ENCODE results near the gene CENPW. TPM values are rescaled to one million over a fixed set of nuclear protein-coding genes. Genes with fewer than 3 reads are reported as not detected.

CENPW gene
- polyA plus RNA-seq, 3 donors: 22.1 to 35.0 (median 29.9) TPM

DNA sequence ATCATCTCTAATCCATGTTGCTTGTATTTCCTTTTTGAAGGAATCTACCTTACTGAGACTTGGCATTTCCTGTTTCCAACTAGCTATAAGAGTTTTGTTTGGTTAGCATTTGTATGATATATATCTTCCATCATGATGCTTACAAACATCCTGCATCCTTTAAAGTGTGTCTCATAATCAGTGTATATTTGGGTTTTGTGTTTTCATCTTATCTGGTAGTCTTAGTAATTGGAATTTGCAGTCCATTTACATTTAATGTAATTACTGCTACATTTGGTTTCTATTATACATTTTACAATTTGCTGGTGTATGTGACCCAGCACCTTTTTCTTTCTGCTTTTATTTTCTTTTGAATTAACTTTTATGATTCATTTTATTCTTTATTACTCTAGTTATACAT, 12.6 kb downstream of the CENPW start:
- DNase-seq (ENCODE audit: extremely low read depth in 1 of 11, low read depth in 9 of 11, low spot score in 4 of 11): no peak

- no peak for DNase-seq (ENCODE audit: extremely low read depth in 1 of 11, low read depth in 9 of 11, low spot score in 4 of 11)
Measured at GRCh38 chr6:126356526-126356925, 16.6 kb downstream of the CENPW start.

DNA sequence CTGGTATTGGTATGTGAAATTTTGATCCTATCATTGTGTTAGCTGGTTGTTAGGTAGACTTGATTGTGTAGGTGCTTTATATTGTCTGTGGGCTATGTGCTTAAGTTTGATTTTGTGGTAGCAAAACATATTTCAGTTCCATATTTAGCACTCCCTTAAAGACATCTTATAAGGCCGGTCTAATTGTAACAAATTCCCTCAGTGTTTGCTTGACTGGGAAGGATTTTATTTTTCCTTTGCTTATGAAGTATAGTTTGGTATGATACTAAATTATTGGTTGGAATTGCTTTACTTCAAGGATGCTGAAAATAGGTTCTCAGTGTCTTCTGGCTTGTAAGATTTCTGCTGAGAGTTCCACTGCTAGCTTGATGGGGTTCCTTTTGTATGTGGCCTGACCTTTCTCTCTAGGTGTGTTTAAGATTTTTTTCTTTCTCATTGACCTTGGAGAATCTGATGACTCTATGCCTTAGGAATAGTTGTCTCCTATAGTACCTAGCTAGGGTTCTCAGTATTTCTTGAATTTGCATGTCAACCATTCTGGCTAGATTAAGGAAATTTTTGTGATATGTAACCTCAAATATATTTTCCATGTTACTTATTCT, 20.1 kb downstream of the CENPW start:
- DNase-seq (ENCODE audit: extremely low read depth in 1 of 11, low read depth in 9 of 11, low spot score in 4 of 11): no peak

DNA sequence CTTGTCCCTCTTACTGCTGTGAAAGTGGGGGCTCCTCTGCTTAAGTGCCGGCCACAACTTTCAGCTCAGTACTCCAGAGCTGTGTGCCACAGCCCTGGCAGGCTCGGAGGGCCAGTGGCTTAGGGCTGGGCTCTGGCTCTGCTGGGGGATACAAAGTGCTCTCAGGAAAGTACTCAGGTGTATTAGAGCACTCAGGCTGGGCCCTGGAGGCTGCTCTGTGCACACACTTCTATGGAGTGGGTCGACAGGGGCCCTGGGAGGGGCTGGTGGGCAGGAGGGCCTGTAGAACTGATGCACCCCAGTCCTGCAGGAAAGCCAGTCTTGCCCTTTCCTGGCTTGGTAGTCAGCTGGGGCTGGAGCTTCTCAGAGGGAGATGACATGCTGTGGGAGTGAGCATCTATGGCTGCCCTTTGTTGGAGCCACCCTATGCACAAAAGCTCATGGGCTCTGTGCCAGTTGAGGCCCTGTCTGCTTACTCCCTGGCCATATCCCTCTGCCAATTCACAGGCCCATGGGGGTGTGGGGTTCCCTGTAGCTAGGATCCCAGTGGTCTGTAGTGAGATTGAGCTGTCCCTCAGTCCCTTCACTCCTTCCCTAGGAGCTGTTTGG, 22.0 kb downstream of the CENPW start:
- no peak for DNase-seq (ENCODE audit: extremely low read depth in 1 of 11, low read depth in 9 of 11, low spot score in 4 of 11)

DNA sequence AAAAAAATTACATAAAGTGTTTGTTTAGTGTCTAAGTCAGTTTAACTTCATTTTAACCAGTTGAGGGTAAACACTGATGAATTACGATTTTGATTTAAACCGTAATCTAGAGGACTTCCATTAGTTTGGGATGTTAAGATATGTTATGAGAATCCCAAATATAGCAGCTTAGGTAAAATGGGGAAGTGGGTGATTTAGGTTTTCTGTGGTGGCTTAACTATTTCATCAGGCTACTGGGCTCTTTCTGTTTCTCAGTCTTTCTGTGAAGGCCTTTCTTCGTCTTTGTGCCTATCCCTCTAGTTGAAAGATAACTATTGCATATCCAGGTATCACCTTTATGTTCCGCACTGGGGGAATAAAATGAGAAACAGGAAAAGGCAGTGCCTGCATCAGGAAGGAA, 27.9 kb downstream of the CENPW start:
- DNase-seq (ENCODE audit: extremely low read depth in 1 of 11, low read depth in 9 of 11, low spot score in 4 of 11): no peak

GRCh38 chr6:126372626-126373025, 32.7 kb downstream of the CENPW start:
- no peak for DNase-seq (ENCODE audit: extremely low read depth in 1 of 11, low read depth in 9 of 11, low spot score in 4 of 11)

DNA sequence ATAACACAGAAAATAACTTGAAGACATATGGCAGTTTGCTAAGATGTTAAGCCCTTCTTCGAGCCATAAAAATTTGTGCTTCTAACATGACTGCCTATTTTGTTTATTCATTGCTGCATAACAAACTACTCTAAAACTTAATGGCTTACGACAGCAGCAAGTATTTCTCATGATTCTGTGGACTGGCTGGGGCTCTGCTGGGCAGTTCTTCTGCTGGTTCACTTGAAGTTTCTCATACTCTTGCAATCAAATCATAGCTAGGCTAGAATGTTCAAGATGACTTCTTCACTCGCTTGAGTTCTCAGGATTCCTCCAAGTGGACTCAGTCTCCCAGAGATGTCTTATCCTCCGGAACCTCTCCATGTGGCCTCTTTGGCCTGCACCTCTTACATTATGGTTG, 33.4 kb downstream of the CENPW start:
- DNase-seq (ENCODE audit: extremely low read depth in 1 of 11, low read depth in 9 of 11, low spot score in 4 of 11): no peak

- no peak for DNase-seq (ENCODE audit: extremely low read depth in 1 of 11, low read depth in 9 of 11, low spot score in 4 of 11)
Measured at GRCh38 chr6:126374372-126374771, 34.5 kb downstream of the CENPW start.

GRCh38 chr6:126376682-126377081, 36.8 kb downstream of the CENPW start:
- DNase-seq (ENCODE audit: extremely low read depth in 1 of 11, low read depth in 9 of 11, low spot score in 4 of 11): no peak

DNA sequence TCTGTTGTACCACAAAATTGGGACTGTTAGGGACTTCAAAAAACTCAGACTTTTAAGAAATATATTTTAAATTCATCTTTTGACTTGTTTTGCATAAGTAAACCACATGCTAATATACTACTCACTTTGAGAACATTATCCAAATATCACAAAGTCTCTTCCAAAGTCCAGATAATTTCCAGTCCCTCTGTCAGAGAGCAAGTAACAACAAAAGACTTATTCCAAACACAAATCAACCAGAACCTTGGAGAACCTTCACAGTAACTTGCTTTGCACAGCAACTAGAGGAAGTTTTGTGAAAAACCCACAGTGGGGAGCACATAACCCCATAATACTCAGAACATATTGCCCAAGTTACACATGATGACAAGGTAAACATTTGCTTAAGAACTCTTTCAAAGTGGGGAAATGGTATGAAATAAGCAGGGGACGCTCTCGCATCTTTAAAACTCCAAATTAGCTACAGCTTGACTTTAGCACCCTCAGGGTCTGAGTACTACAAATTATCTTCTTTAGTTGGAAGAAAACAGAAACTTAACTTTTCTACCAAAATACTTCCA, 37.8 kb downstream of the CENPW start:
- no peak for DNase-seq (ENCODE audit: extremely low read depth in 1 of 11, low read depth in 9 of 11, low spot score in 4 of 11)

DNA sequence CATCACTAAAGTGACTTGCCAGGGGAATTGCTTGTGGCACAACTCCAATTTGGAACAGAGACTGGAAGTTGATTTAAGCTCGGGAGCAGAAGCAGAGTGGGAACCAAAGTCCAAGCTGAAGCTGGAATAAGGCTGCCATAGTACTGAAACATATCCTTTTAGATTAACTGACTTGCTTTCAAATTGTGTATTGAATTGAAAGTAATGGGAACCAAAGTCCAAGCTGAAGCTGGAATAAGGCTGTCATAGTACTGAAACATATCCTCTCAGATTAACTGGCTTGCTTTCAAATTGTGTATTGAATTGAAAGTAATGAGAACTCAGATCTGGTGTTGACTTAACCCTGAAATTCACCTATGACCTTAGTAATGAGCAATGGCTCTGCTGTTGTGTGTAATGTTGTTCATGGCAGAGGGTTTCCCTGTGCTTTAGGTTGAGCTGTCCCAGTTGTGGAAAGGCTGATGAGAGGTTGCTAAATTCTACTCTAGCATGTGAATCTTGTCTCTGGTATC, 40.2 kb downstream of the CENPW start:
- DNase-seq (ENCODE audit: extremely low read depth in 1 of 11, low read depth in 9 of 11, low spot score in 4 of 11): no peak

GRCh38 chr6:126381498-126381897, 41.6 kb downstream of the CENPW start:
- no peak for DNase-seq (ENCODE audit: extremely low read depth in 1 of 11, low read depth in 9 of 11, low spot score in 4 of 11)

DNA sequence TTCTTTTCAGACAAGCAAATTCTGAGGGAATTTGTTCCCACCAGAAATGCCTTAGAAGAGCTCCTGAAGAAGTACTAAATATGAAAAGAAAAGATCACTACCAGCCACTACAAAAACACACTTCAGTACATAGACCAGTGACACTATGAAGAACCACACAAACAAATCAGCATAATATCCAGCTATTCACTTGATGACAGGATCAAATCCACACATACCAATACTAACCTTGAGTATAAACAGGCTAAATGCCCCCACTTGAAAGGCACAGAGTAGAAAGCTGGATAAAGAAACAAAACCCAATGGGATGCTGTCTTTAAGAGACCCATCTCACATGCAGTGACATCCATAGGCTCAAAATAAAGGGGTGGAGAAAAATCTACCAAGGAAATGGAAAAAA, 43.3 kb downstream of the CENPW start:
- DNase-seq (ENCODE audit: extremely low read depth in 1 of 11, low read depth in 9 of 11, low spot score in 4 of 11): no peak

DNA sequence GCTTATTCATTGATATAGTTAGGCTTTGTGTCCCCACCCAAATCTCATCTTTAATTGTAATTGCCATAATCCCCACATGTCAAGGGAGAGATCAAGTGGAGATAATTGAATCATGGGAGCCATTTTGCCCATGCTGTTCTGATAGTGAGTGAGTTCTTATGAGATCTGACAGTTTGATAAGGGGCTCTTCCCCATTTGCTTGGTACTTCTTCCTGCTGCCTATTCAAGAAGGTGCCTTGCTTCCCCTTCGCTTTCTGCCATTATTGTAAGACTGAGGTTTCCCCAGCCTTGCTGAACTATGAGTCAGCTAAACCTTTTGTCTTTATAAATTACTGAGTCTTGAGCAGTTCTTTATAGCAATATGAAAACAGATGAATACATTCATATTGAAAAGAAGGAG, 45.6 kb downstream of the CENPW start:
- no peak for DNase-seq (ENCODE audit: extremely low read depth in 1 of 11, low read depth in 9 of 11, low spot score in 4 of 11)

DNA sequence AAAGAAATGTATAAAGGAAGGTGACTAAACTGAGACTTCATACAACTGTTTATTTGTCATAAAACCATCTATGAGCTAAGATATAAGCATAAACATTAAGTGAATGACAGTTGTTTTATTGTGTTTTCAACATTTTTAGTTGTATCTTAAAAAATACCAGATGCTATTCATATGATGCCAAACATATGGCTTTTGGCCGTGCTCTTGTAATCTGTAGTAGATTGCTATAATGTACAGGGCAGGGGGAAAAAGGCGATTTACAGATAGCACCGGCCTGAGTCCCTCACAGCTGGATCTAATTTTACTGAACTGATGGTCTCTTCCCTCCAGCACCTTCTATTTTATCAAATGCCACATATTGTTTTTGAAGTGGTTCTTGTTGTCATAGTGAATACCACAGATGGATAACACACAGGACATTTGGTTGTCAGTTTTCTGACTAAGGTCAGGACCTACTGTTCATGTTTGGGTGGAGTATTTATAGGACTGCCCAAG, 48.2 kb downstream of the CENPW start:
- peak in 1 of 11 donors; percentile 26 for DNase-seq (ENCODE audit: extremely low read depth in 1 of 11, low read depth in 9 of 11, low spot score in 4 of 11)

- no peak for DNase-seq (ENCODE audit: extremely low read depth in 1 of 11, low read depth in 9 of 11, low spot score in 4 of 11)
Measured at GRCh38 chr6:126396131-126396530, 56.2 kb downstream of the CENPW start.
